Neutrophil (primary cell): ENCODE measurements around the gene SRP9.

ENCODE experiments used
- H3K27ac ChIP-seq: fragments of 200-600 bp; sonication (generic); 2 replicates; pipeline ENCODE4 v1.5.1; 2016; ENCODE audit warnings: mild to moderate bottlenecking, moderate library complexity
- H3K27me3 ChIP-seq: fragments of 200-600 bp; sonication (generic); 2 replicates; pipeline ENCODE4 v1.6.0; 2016; ENCODE audit warnings: mild to moderate bottlenecking
- H3K36me3 ChIP-seq: fragments of 200-600 bp; sonication (generic); 2 replicates; pipeline ENCODE4 v1.5.1; 2017
- H3K4me1 ChIP-seq, 2 experiments: fragments of 200-600 bp in 1 of 2; sonication (generic) in 1 of 2; 1 replicate in 1 of 2; 2 replicates in 1 of 2; pipeline versions ENCODE4 v1.5.1 to v1.6.1; 2013 to 2016; ENCODE audit warnings: low read depth in 1 of 2, low read length in 1 of 2, mild to moderate bottlenecking in 1 of 2, moderate library complexity in 1 of 2; ENCODE audit not compliant: control insufficient read depth in 1 of 2, insufficient read depth in 1 of 2
- H3K4me3 ChIP-seq, 2 experiments: fragments of 200-600 bp in 1 of 2; sonication (generic) in 1 of 2; 1 replicate in 1 of 2; 2 replicates in 1 of 2; pipeline ENCODE4 v1.5.1; 2013 to 2016; ENCODE audit warnings: low read depth in 1 of 2, low read length in 1 of 2, mild to moderate bottlenecking in 1 of 2, moderate library complexity in 1 of 2
- H3K9me3 ChIP-seq: fragments of 200-600 bp; sonication (generic); 2 replicates; pipeline ENCODE4 v1.5.1; 2016
- CTCF ChIP-seq: fragments of 200-600 bp; sonication (generic); IDR thresholded peaks from 2 replicates; pipeline ENCODE4 v1.5.1; 2016; ENCODE audit warnings: antibody characterized with exemption

The SRP9 gene

GRCh38 chr1:225766967-225767633 lies 10.5 kb upstream of the SRP9 start:
- Histone ChIP-seq H3K27ac (no peak overlapping the region), H3K4me1 (peaks cover 6 to 9% of the 10 kb centered on the region in 2 experiments), H3K27me3 (no peaks in the 10 kb centered on the region), H3K9me3 (no peaks in the 10 kb centered on the region), H3K36me3 (no peaks in the 10 kb centered on the region), H3K4me3 (no peak overlapping the region)
- TF ChIP-seq CTCF = no peak

- no peaks in the 10 kb centered on the region for H3K27me3 ChIP-seq
- TF ChIP-seq CTCF = no peak
- H3K4me3 ChIP-seq = no peak overlapping the region
- H3K4me1 ChIP-seq = peaks cover 6 to 13% of the 10 kb centered on the region in 2 experiments
- no peak overlapping the region for H3K27ac ChIP-seq
- H3K9me3 ChIP-seq = no peaks in the 10 kb centered on the region
- no peaks in the 10 kb centered on the region for H3K36me3 ChIP-seq
These were observed 9.7 kb upstream of the SRP9 start for GRCh38 chr1:225767634-225768540.

- Histone ChIP-seq H3K36me3 (no peaks in the 10 kb centered on the region), H3K4me3 (no peak overlapping the region), H3K27me3 (no peaks in the 10 kb centered on the region), H3K27ac (no peak overlapping the region), H3K4me1 (peaks cover 6 to 13% of the 10 kb centered on the region in 2 experiments), H3K9me3 (no peaks in the 10 kb centered on the region)
- TF ChIP-seq CTCF = no peak
These were observed 8.8 kb upstream of the SRP9 start for GRCh38 chr1:225768662-225769426.

GRCh38 chr1:225769687-225770086 lies 7.9 kb upstream of the SRP9 start:
- Histone ChIP-seq H3K27ac (no peak overlapping the region), H3K27me3 (no peaks in the 10 kb centered on the region), H3K9me3 (no peaks in the 10 kb centered on the region), H3K36me3 (no peaks in the 10 kb centered on the region), H3K4me3 (no peak overlapping the region), H3K4me1 (peaks cover 0 to 6% of the 10 kb centered on the region in 2 experiments)
- TF ChIP-seq CTCF = no peak

GRCh38 chr1:225770561-225771248 lies 6.9 kb upstream of the SRP9 start:
- Histone ChIP-seq H3K4me3 (no peak overlapping the region), H3K4me1 (peaks cover 0 to 6% of the 10 kb centered on the region in 2 experiments), H3K27ac (no peak overlapping the region), H3K9me3 (no peaks in the 10 kb centered on the region), H3K27me3 (no peaks in the 10 kb centered on the region), H3K36me3 (no peaks in the 10 kb centered on the region)
- no peak for TF ChIP-seq CTCF
